HCT116 (cell line): ENCODE measurements around the gene ROBO1. TPM values are rescaled to one million over a fixed set of nuclear protein-coding genes. Genes with fewer than 3 reads are reported as not detected.

Experiments
- ATAC-seq: fragments of 200-7000 bp; cut with Tn5 transposase; 2 replicates; pipeline ENCODE4 v1.9.1; 2020; ENCODE audit warnings: mild to moderate bottlenecking, moderate library complexity
- BruUV-seq: library from RNA; stranded (reverse); fragments of 400-500 nt; replicated peaks from 2 replicates; lab custom pipeline; 2021; lab: Mats Ljungman, UMichigan
- CTCF ChIA-PET: fragments of 300-600 bp; sonication (Branson Sonifier 250); formaldehyde crosslinking; loops from one replicate; lab custom pipeline; 2021; ENCODE audit warnings: antibody characterized with exemption; lab: Charles Lee
- POLR2A ChIA-PET: fragments of 300-600, 350-600 bp; sonication (Branson Sonifier 250); formaldehyde crosslinking; loops from one replicate; lab custom pipeline; 2021; ENCODE audit warnings: antibody characterized with exemption; lab: Charles Lee
- RAD21 ChIA-PET, 2 experiments: fragments of 300-600 bp; sonication (Branson Sonifier 250); formaldehyde crosslinking; loops; one replicate each; lab custom pipeline; 2023; ENCODE audit warnings: low total read pairs in 2 of 2; ENCODE audit not compliant: uncharacterized antibody in 2 of 2, unreplicated experiment in 2 of 2, low non-redundant PET in 1 of 2; lab: Charles Lee
- DNase-seq: peaks from one replicate; pipeline ENCODE4 v3.0.0-alpha.2; 2010; ENCODE audit warnings: low read depth, low spot score
- H2AFZ ChIP-seq: fragments of 200-600 bp; shearing (Covaris generic), sonication (generic); 2 replicates; pipeline ENCODE4 v1.6.1; 2017; ENCODE audit warnings: low read depth, mixed run types, mixed read lengths, antibody characterized with exemption, low read length; ENCODE audit not compliant: poor library complexity, severe bottlenecking
- H3K27ac ChIP-seq: 2 replicates; pipeline ENCODE4 v1.5.1; 2012; ENCODE audit warnings: low read depth, low read length
- H3K27me3 ChIP-seq: fragments of 200-600 bp; sonication (generic); 2 replicates; pipeline ENCODE4 v1.6.1; 2016; ENCODE audit warnings: mixed run types, low read length, mixed read lengths; ENCODE audit not compliant: insufficient read depth
- H3K36me3 ChIP-seq, 2 experiments: fragments of 200-500 bp in 1 of 2; fragments of 200-600 bp in 1 of 2; sonication (Bioruptor generic) in 1 of 2; sonication (generic) in 1 of 2; 2 replicates each; pipeline versions ENCODE4 v1.5.1 to v1.6.1; 2014 to 2016; ENCODE audit warnings: low read length in 2 of 2, inconsistent platforms in 1 of 2, mixed read lengths in 1 of 2, mixed run types in 1 of 2; ENCODE audit not compliant: insufficient read depth in 2 of 2, control insufficient read depth in 1 of 2
- H3K4me1 ChIP-seq, 2 experiments: fragments of 200-600 bp in 1 of 2; sonication (generic) in 1 of 2; 2 replicates each; pipeline versions ENCODE4 v1.5.1 to v1.6.1; 2012 to 2017; ENCODE audit warnings: low read length in 2 of 2, inconsistent platforms in 1 of 2, mild to moderate bottlenecking in 1 of 2, mixed read lengths in 1 of 2, mixed run types in 1 of 2, moderate library complexity in 1 of 2; ENCODE audit not compliant: insufficient read depth in 2 of 2, control insufficient read depth in 1 of 2
- H3K4me2 ChIP-seq: fragments of 200-600 bp; sonication (generic); 2 replicates; pipeline ENCODE4 v1.6.1; 2017; ENCODE audit warnings: mixed run types, low read length, mixed read lengths
- H3K4me3 ChIP-seq, 2 experiments: fragments of 200-600 bp in 1 of 2; sonication (generic) in 1 of 2; replicated peaks in 1 of 2; 2 replicates each; pipeline ENCODE4 v1.5.1; 2011 to 2016; ENCODE audit warnings: low read length in 2 of 2, control low read depth in 1 of 2, low read depth in 1 of 2, mild to moderate bottlenecking in 1 of 2, mixed read lengths in 1 of 2, mixed run types in 1 of 2
- H3K79me2 ChIP-seq: fragments of 200-600 bp; sonication (generic); 2 replicates; pipeline ENCODE4 v1.6.1; 2017; ENCODE audit warnings: mild to moderate bottlenecking, mixed run types, low read length, moderate library complexity, mixed read lengths; ENCODE audit not compliant: insufficient read depth
- H3K9ac ChIP-seq: fragments of 200-600 bp; sonication (generic); 2 replicates; pipeline ENCODE4 v1.6.1; 2016; ENCODE audit warnings: low read length, mixed read lengths
- H3K9me2 ChIP-seq: fragments of 200-600 bp; sonication (generic), shearing (Covaris generic); 2 replicates; pipeline ENCODE4 v1.6.1; 2017; ENCODE audit warnings: mixed run types, mild to moderate bottlenecking, moderate library complexity; ENCODE audit not compliant: insufficient read depth
- H3K9me3 ChIP-seq, 2 experiments: fragments of 200-500 bp in 1 of 2; fragments of 200-600 bp in 1 of 2; sonication (Bioruptor generic) in 1 of 2; sonication (generic) in 1 of 2; 2 replicates each; pipeline ENCODE4 v1.6.1; 2014 to 2017; ENCODE audit warnings: low read length in 2 of 2, mixed read lengths in 2 of 2, inconsistent platforms in 1 of 2, low read depth in 1 of 2, mild to moderate bottlenecking in 1 of 2, mixed run types in 1 of 2, moderate library complexity in 1 of 2; ENCODE audit not compliant: control insufficient read depth in 1 of 2, insufficient read depth in 1 of 2
- H4K20me1 ChIP-seq: fragments of 200-600 bp; sonication (generic), shearing (Covaris generic); 2 replicates; pipeline ENCODE4 v1.6.1; 2017; ENCODE audit warnings: mixed run types, mild to moderate bottlenecking, moderate library complexity; ENCODE audit not compliant: insufficient read depth
- ELF1 ChIP-seq: IDR thresholded peaks from 2 replicates; pipeline ENCODE4 v1.6.1; 2012; ENCODE audit warnings: low read depth, borderline replicate concordance
- EZH2 ChIP-seq: fragments of 200-600 bp; sonication (generic); IDR thresholded peaks from 2 replicates; pipeline ENCODE4 v1.6.1; 2017; ENCODE audit warnings: antibody characterized with exemption, mixed run types
- JUND ChIP-seq: IDR thresholded peaks from 2 replicates; pipeline ENCODE4 v1.6.1; 2012
- POLR2AphosphoS5 ChIP-seq: IDR thresholded peaks from 2 replicates; pipeline ENCODE4 v1.6.1; 2011; ENCODE audit warnings: mild to moderate bottlenecking, low read depth, low read length, moderate library complexity
- RAD21 ChIP-seq: IDR thresholded peaks from 2 replicates; pipeline ENCODE4 v1.6.1; 2012; ENCODE audit warnings: low read depth, mild to moderate bottlenecking
- SP1 ChIP-seq: IDR thresholded peaks from 2 replicates; pipeline ENCODE4 v1.6.1; 2012; ENCODE audit warnings: low read depth
- SRF ChIP-seq: IDR thresholded peaks from 2 replicates; pipeline ENCODE4 v1.6.1; 2012; ENCODE audit warnings: low read depth
- YY1 ChIP-seq: IDR thresholded peaks from 2 replicates; pipeline ENCODE4 v1.6.1; 2011; ENCODE audit warnings: low read length, low read depth, moderate library complexity, mild to moderate bottlenecking; ENCODE audit not compliant: insufficient replicate concordance; ENCODE audit errors: extremely low read depth
- ZFX ChIP-seq: fragments of 450-650 bp; IDR thresholded peaks from 2 replicates; pipeline ENCODE4 v1.6.1; 2017
- ZNF274 ChIP-seq: fragments of 200-500 bp; sonication (Bioruptor generic); IDR thresholded peaks from 2 replicates; pipeline ENCODE4 v1.6.1; 2014; ENCODE audit warnings: mild to moderate bottlenecking, low read depth, low read length, inconsistent platforms
- intact Hi-C: fragments of 100-400 bp; cut with micrococcal nuclease; formaldehyde crosslinking; loops from 2 replicates; pipeline ENCODE4 v1.10.0; 2022
- total RNA-seq: library from RNA; stranded (reverse); gene quantifications from one replicate; pipeline ENCODE4 v1.2.1, GENCODE V29; 2021; ENCODE audit not compliant: unreplicated experiment
- TF ChIP-seq, protein P1 (sequence below): IDR thresholded peaks from 2 replicates; pipeline ENCODE4 v1.6.1; 2012; ENCODE audit warnings: low read depth
- TF ChIP-seq, protein P2 (sequence below): IDR thresholded peaks from 2 replicates; pipeline ENCODE4 v1.6.1; 2011; ENCODE audit warnings: mild to moderate bottlenecking, low read length, moderate library complexity; ENCODE audit not compliant: insufficient replicate concordance; ENCODE audit errors: extremely low read depth

Gene ROBO1
- total RNA-seq, 1 experiment from 2014 or later = 0.27 TPM

DNA sequence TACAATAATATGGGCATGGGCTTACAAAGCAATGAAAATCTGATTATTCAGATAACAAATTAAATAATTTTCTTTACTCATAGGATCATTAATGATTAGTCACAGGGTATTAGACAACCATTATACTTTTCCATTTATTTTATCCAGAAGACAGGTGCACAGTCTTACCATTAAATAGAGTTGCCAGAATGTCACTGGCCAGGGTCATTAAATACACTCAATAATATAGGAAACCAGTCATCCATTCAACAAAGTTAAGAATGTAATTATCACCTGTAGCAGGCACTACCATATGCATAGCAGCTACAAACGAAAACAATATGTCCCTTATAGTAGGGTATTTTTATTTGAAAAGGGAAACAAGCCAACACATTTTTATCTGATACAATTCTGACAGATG, 16.1 kb downstream of the ROBO1 start (continued):
- TF ChIP-seq, protein P1, sequence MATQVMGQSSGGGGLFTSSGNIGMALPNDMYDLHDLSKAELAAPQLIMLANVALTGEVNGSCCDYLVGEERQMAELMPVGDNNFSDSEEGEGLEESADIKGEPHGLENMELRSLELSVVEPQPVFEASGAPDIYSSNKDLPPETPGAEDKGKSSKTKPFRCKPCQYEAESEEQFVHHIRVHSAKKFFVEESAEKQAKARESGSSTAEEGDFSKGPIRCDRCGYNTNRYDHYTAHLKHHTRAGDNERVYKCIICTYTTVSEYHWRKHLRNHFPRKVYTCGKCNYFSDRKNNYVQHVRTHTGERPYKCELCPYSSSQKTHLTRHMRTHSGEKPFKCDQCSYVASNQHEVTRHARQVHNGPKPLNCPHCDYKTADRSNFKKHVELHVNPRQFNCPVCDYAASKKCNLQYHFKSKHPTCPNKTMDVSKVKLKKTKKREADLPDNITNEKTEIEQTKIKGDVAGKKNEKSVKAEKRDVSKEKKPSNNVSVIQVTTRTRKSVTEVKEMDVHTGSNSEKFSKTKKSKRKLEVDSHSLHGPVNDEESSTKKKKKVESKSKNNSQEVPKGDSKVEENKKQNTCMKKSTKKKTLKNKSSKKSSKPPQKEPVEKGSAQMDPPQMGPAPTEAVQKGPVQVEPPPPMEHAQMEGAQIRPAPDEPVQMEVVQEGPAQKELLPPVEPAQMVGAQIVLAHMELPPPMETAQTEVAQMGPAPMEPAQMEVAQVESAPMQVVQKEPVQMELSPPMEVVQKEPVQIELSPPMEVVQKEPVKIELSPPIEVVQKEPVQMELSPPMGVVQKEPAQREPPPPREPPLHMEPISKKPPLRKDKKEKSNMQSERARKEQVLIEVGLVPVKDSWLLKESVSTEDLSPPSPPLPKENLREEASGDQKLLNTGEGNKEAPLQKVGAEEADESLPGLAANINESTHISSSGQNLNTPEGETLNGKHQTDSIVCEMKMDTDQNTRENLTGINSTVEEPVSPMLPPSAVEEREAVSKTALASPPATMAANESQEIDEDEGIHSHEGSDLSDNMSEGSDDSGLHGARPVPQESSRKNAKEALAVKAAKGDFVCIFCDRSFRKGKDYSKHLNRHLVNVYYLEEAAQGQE = no peak
- no peak for TF ChIP-seq SRF
- TF ChIP-seq ELF1 = no peak
- TF ChIP-seq POLR2AphosphoS5 = no peak

DNA sequence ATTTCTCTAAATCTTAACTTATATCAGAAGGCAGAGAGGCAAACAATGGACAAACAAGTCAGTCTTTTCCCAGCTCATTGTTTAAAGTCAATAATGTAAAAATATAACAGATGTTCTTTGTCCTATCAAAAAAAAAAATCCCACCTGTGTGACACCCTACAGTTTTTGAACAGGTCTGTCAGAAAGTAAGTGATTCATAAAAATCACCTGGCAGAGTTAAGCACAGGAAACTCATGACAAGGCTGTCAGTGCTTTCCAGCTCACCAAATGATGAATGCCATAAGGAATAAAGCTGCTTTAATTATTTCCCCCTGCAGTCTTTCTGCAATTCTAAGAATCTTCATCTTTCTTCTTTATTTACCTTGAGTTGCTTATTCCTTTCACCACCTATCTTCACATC, 30.3 kb downstream of the ROBO1 start:
- no peak overlapping the region for H3K4me3 ChIP-seq
- ChIA-PET CTCF (no interaction called here), POLR2A (no interaction called here), RAD21 (no interaction called here)
- H3K4me1 ChIP-seq = no peaks in the 10 kb centered on the region
- H3K27me3 ChIP-seq = no peaks in the 10 kb centered on the region
- no TSS peak for BruUV-seq
- H3K9me3 ChIP-seq = peaks cover 0 to 32% of the 10 kb centered on the region in 2 experiments; a peak in 2 of 4 replicates
- H3K36me3 ChIP-seq = no peaks in the 10 kb centered on the region
- no peak overlapping the region for H3K27ac ChIP-seq
- intact Hi-C loops = no loop called here
- no peak for DNase-seq
- H3K79me2 ChIP-seq = no peaks in the 10 kb centered on the region
- H4K20me1 ChIP-seq = no peaks in the 10 kb centered on the region
- ATAC-seq = no peak
- H2AFZ ChIP-seq = no peak overlapping the region
- H3K4me2 ChIP-seq = no peak overlapping the region
- H3K9me2 ChIP-seq = no peaks in the 10 kb centered on the region
- TF ChIP-seq ZFX = no peak
- TF ChIP-seq JUND = no peak
- no peak for TF ChIP-seq SP1
- TF ChIP-seq YY1 = no peak
- TF ChIP-seq RAD21 = no peak
- TF ChIP-seq, protein P1 = no peak
- no peak for TF ChIP-seq ELF1
- no peak for TF ChIP-seq ZNF274
- TF ChIP-seq, protein P2, sequence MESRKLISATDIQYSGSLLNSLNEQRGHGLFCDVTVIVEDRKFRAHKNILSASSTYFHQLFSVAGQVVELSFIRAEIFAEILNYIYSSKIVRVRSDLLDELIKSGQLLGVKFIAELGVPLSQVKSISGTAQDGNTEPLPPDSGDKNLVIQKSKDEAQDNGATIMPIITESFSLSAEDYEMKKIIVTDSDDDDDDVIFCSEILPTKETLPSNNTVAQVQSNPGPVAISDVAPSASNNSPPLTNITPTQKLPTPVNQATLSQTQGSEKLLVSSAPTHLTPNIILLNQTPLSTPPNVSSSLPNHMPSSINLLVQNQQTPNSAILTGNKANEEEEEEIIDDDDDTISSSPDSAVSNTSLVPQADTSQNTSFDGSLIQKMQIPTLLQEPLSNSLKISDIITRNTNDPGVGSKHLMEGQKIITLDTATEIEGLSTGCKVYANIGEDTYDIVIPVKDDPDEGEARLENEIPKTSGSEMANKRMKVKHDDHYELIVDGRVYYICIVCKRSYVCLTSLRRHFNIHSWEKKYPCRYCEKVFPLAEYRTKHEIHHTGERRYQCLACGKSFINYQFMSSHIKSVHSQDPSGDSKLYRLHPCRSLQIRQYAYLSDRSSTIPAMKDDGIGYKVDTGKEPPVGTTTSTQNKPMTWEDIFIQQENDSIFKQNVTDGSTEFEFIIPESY = no peak
- no peak for TF ChIP-seq EZH2
- no peak overlapping the region for H3K9ac ChIP-seq
